Fibroblast of lung (primary cell): Measurements from ENCODE around the gene GNPDA1.

ENCODE experiments used
- CTCF ChIP-seq, 2 donors: IDR thresholded peaks in 1 of 2; conservative IDR thresholded peaks in 1 of 2; 1 replicate in 1 of 2; 2 replicates in 1 of 2; pipeline ENCODE4 v1.5.1; 2011 to 2012; ENCODE audit warnings: low read length in 2 of 2, control low read depth in 1 of 2, inconsistent platforms in 1 of 2, low read depth in 1 of 2, mild to moderate bottlenecking in 1 of 2
- EZH2 ChIP-seq: IDR thresholded peaks from 2 replicates; pipeline ENCODE4 v1.5.1; 2012; ENCODE audit warnings: low read length, control low read depth, mild to moderate bottlenecking; ENCODE audit errors: missing control alignments

DNA sequence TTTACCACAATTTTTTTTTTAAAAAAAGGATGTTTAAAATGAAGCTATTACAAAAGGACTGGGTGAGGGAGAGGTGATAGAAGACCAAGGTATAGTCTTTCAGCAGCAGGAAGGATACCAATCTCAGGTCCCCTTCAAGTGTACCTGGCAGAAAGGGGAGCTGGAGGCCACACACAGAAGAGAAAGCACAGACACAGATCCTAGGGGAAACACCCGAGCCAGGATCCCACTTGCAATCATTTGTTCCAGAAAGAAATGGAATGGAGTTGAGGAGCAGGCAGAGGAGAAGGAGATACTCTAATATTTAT is 5.6 kb downstream of the GNPDA1 start:
- TF ChIP-seq EZH2: no peak
- no peak for TF ChIP-seq CTCF (conservative IDR thresholded peaks at IDR 0.05 in 1 of 2, IDR thresholded peaks at IDR 0.05 in 1 of 2; ENCODE audit: low read depth in 1 of 2, low read length in 2 of 2)
